NCI-H1105 (cell line): ENCODE results near the gene PDPK1.
A peak's percentile ranks its signal among the peaks of the same experiment; 100 is the strongest.
"Not testable (repeated sequence)": the region's sequence is repeated elsewhere in the genome, so short reads cannot be mapped to it uniquely, and the experiment has no call there.

Source experiments
- DNase-seq: peaks from one replicate; lab custom pipeline; 2025; lab: John Stamatoyannopoulos, UW

The PDPK1 gene

DNA sequence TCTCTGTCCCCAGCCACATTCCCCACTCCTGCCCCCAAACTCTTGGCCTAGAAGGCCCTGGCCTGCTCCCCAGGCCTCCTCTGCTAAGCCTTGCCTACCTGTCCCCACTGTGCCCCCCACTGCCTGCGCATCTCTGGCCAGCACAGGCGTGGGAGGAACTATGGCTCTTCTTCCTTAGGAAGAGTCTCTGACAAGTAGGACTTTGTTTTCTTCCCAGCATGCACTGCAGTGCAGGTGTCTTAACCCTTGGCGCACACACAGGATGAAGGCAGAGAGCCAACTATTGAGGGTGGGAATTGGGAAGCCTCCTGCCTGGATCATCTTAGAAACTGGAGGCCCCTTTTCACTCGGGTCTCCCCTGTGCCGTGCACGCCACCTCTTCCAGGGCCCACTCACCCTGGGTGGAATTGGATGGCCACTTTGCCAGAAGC is 14.0 kb upstream of the PDPK1 start:
- DNase-seq = no peak

DNA sequence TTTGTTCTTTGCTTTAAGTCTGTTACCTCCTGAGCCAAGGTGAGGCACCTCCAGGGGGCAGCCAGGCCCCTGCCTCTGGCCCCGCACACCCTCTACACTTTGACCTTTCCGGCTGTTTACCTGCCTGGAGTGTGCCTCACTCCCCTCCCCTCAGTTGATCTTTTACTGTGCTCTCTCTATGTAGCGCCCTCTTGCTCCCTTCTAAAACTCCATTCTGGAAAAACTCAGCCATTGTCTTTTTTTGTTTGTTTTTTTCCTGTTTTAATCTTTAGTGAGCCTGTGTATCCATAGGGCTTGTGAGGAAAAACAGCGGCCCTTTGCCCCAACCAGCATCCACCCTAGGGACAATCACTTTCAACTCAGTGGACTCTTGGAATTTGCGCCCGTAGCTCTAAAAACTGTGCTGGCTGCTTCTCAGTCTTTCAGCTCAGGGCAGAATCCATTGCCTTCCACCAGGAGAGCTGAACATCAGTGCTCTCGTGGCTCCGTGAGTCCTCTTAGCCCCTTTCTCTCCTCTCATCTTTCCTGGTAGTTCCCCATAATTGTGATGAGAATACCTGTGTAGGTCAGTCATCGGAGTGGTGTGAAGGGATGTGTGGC is 13.4 kb upstream of the PDPK1 start:
- no peak for DNase-seq

DNA sequence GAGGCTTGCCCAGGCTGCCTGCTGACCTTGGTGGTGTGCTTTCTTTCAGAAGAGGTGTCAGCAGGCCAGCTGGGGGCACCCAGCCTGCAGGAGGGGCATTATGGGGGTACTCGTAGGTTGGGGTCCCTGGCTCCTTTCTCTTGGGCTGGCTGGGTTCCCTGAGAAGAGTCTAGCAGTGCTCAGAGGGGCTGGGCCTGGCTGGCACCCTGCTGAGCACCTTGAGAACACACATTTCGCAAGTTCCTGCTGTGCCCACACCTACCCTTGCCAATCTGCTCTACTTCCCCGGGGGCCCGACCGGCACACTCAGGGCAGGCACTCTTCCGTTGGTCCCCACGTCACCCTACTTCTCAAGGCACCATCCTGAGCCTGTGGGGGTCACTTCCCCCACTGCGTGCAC is 11.7 kb upstream of the PDPK1 start:
- DNase-seq = no peak

DNA sequence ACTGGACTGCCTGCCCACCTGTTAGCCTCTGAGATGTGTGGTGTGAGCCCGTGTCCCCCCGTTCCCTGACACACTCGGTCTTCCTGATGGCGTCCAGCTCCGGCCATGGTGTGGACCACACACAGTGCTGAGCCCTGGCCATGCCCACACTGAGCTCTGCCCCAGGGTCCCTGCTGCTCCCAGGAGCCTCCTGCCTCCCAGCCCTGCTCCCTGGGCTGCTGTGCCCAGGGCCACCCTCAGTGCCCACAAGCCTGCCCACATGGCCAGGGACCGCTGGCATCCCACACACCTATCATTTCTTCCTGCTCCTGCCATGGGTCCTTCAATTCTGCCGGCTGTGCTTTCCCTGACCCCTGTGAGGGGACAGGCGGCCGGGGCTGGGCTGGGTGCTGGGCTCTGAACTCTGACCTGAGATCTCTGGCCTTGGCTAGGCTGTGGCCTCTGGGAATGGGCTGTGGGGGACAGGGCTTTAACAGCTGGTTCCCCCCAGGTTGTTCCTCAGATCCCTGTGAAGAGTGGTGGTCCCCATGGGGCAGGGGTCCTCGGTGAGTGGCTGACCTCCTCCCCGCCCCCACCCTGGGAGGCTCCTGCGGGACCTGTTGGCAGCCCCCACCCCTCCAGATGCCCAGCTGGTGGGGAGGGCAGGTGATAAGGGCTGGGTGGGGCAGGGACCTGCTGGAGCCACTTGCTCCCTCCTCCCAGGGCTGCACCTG is 10.6 kb upstream of the PDPK1 start:
- no peak for DNase-seq

DNA sequence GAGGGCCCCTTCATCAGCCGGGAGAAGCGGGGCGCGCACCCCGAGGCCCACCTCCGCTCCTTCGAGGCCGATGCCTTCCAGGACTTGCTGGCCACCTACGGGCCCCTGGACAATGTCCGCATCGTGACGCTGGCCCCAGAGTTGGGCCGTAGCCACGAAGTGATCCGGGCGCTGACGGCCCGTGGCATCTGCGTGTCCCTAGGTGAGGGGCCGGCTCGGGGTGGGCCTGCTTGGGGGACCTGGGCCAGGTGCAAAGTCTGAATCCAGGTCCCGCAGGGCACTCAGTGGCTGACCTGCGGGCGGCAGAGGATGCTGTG is 10.1 kb upstream of the PDPK1 start:
- DNase-seq = no peak

DNA sequence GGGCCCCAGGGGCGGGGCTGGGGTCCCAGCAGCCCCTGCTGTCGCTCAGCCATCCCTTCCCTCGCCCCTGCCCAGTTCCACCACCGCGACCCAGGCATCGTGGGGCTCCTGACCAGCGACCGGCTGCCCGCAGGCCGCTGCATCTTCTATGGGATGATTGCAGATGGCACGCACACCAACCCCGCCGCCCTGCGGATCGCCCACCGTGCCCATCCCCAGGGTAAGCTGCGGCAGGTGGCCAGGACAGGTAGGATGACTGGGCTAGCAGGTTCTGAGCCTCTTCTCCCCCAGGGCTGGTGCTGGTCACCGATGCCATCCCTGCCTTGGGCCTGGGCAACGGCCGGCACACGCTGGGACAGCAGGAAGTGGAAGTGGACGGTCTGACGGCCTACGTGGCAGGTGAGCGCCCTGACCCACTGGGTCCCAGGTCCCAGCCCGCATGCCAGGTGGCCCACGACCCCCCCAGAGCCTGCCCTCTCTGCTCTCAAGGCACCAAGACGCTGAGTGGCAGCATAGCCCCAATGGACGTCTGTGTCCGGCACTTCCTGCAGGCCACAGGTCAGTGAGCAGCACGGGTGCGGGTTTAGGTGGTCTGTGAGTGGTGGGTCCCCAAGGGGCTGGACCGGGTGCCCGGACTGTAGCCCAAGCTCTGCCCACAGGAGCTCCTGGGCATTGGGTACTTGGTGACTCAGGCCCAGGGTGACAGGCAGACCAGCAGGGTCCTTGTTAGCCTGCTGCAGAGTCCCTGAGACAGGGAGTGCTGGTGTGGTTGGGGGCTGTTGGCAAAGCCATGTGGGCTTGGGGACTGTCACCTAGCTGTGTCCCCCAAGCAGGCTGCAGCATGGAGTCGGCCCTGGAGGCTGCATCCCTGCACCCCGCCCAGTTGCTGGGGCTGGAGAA is 9.4 kb upstream of the PDPK1 start:
- no peak for DNase-seq

DNA sequence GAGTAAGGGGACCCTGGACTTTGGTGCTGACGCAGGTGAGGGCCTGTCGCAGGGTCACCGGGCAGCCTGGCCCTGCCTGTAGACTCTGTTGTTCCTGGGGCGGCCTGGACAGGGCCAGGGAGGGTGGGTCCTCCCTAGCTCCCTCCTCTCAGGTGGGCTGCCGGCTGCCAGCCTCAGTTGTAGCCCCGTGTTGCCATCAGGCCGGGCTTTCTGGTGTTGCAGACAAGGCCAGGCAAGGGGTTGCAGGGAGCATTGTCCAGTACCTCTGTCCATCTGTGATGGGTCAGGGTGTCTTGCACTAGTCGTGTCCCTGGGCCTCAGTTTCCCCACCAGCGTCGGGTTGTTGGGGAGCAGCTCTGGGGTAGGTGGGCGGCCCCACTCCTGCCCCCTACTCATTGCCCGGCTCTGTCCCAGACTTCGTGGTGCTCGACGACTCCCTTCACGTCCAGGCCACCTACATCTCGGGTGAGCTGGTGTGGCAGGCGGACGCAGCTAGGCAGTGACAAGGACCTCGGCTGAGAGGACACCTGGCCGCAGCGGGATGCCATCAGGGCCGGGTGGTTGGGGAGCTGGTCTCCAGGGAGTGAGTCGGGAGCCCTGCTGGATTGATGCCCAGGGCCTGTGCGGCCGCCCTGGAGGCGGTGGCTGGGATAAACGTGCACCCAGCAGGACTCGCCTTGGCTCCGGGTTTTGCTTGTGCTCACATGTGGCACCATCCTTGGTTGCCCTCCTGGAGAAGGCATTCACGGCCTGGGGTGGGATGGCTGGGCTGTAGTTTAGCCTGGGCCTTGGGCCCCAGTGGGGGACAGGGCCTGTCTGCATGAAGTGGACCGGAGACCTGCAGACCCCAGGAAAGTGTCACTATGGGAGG is 8.5 kb upstream of the PDPK1 start:
- DNase-seq = no peak

DNA sequence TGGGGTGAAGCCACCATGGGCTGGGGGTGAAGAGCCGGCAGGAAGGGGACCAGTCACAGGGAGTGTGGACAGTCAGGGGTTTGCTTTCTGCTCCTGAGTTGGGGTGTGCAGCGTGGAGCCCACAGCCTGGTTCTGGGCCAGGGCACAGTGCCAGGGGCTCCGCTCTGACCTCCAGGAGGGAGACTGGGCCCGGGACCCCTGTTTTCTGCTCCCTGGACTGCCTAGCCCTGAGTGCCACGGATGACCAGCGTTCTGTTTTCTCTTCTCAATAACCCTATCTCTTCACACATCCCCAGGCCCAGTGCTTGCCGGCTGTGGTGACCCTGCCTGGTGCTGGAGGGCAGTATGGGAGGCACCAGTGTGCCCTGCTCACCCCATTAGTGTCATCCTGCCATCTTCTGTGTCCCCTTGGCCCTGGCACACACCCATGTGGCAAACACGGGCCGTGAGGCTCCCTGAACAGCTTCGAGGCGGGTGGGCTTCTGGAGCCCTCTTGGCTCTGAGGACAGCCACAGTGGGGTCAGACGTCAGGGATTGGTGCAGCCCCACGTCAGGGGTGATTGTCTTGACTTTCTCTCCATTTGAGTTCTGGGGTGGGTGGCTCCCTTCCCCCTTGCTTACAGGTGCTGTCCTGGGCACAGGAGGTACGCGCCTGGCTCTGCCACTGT is 7.7 kb upstream of the PDPK1 start:
- no peak for DNase-seq

DNA sequence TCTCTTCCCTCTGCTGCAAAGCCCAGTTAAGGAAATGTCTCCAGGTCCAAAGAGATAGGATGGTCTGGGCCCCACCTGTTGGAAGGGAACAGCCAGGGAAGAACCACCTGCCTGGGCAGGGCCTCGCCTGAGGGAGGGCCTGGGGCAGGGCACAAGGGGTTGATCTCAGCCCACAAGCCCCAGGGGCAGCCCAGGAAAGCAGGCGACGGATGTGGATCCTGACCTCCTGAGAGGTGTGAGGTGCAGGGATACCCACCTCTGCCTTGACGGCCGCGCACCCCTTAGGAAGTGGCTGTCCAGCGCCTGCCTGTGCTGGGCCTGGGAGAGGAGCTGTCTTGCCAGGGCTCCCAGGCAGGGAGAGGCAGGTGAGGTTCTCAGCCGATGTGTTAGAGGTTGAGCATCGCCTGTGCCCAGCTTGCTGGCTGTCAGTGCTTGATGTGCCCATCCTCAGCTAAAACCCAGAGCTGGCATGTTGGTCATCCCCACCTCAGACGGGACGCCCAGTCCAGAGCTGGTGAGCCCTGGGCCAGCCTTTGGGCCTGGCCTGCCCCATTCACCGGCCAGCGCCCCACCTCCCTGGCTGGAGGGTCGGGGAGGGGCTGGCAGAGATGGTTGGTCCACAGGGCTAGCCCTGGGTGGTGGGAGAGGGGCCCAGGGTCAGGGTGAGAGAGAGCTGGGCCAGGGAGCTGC is 7.0 kb upstream of the PDPK1 start:
- no peak for DNase-seq

DNA sequence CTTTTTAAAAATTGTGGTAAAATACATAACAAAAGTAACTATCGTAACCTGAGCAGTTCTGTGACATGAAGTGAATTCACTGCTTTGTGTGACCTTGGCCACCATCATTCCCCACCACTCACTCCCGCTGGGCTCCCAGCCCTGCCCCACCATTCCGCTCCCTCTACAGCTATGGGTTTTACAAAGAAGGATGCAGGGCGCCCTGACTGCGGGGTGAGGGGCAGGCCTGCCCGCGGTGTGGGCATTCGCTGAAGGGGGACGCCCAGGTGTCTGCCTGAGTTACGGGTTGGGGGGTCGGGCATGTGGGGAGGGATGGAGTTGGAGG is 6.5 kb upstream of the PDPK1 start, which contains the start of gene CEMP1:
Gene CEMP1 (minus strand): TSS at position 38 of the 325 bp plus-strand sequence. CDS start 335 bp downstream, outside the sequence.
- no peak for DNase-seq

DNA sequence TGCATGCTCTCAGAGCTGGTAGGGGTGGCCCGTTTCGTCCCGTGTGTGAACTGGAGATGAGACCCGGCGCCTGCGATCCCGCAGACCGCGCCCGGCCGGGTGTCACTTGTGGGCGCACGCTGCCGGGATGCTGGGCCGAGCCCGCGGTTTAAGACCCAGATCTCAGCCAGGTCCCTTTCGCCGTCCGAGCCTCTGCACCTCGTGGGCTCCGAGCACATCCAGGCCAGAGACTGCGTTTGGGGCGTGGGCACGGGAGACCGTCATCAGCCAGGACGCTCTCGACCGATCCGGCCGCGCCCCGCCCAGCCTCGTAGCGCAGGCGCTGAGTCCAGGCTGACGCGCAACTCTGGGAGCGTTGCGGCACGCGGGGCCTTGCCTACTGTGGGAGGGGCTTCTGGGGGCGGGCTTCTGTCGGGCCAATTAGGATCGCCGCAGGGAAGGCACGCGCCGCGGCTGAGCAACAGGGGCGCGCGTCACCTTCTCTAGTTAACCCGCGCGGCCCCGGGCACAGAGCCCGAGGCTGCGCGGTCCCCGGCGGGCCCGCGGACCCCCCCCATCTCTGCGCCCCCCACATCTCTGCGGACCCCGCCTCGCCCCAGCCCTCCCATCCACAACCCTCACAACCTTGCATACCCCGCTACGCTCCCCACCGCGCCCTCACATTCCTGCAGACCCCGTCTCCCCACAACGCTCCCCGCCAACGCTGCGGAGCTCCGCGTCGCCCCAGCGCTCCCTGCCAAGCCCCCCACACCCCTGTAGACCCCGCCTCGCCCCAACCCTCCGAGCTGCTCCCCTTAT is 5.9 kb upstream of the PDPK1 start:
- DNase-seq = peak; percentile 82

DNA sequence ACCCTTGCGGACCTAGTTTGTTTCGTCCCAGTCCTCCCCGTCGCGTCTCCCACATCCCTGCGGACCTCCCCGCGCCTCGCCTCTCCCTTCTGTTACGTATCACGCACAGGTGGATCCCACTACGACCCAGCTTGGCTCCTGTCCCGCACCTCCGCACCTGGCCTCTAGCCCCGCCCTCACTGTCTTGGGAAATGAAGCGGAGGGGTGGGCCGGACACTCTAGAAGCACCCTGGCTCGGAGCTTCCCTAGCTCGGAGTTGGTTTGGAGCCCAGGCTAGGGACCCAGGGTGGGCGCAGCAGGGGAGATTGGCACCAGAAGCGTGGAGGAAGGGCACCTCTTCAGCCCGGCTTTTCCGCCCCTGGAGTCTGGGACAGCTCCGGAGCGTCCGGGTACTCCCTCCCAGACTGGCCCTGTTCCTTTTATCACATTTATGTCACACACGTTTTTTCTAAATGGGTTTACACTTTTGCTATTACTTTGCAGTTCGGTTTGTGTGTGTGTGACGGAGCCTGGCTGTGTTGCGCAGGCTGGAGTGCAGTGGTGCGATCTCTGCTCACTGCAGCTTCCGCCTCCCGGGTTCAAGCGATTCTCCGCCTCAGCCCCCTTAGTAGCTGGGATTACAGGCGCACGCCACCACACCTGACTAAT is 5.2 kb upstream of the PDPK1 start:
- peak; percentile 35 for DNase-seq

DNA sequence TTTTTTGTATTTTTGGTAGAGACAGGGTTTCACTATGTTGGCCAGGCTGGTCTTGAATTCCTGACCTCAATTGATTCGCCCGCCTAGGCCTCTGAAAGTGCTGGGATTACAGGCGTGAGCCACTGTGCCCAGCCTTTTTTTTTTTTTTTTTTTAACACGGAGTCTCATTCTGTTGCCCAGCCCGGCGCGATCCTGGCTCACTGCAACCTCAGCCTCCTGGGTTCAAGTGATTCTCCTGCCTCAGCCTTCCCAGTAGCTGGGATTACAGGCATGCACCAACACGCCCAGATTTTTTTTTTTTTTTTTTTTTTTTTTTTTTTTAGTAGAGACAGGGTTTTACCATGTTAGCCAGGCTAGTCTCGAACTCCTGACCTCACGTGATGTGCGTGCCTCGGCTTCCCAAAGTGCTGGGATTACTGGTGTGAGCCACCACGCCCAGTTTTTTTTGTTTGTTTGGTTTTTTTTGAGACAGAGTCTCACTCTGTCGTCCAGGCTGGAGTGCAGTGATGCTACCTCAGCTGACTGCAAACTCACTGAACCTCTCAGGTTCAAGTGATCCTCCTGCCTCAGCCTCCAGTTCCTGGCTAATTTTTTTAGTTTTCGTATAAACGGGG is 4.6 kb upstream of the PDPK1 start:
- DNase-seq = not testable (repeated sequence)

DNA sequence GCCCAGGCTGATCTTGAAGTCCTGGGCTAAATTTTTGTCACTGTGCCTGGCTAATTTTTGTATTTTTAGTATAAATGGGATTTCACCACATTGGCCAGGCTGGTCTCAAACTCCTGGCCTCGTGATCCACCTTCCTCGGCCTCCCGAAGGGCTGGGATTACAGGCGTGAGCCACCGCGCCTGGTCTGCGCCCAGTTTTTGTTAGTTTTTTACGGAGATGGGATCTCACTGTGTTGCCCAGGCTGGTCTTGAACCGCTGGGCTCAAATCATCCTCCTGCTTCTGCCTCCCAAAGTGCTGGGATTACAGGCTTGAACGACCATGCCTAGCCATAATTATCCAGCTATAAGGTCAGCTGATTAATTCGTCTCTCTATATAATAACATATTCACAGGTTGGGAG is 3.9 kb upstream of the PDPK1 start:
- no peak for DNase-seq

DNA sequence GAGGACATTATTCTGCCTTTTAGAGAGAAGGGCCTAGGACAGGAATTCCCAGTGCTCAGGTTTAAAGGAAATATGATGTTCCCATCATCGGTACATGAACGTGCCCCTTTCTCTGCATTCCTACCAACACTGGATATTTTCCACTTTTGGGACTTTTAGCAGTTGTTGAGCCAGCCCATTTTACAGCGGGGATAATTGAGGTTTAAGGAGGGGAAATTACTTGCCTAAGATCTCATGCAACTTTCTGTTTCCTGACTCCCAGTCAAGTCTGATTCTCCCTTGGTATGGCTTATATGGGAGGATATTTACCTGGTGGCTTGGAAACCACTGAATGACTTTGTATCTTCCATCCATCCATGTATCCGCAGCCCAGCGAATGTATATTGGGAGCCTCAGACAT is 3.5 kb upstream of the PDPK1 start:
- not testable (repeated sequence) for DNase-seq

DNA sequence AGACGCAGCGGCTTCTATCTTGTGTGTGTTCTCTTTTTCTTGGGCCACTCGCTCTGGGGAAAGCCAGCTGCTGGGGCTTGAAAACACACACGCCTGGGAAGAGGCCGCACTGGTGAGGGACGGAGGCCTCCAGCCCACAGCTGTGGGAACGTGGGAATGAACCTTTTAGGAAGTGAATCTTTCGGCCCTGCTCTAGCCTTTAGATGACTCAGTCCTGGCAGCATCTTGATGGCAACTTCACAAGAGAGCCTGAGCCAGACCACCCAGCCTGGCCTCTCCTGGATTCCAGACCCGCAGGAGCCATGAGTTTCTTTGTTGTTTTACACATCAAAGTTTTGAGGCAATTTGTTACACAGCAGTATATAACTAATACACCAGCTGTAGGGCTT is 2.2 kb upstream of the PDPK1 start:
- no peak for DNase-seq

DNA sequence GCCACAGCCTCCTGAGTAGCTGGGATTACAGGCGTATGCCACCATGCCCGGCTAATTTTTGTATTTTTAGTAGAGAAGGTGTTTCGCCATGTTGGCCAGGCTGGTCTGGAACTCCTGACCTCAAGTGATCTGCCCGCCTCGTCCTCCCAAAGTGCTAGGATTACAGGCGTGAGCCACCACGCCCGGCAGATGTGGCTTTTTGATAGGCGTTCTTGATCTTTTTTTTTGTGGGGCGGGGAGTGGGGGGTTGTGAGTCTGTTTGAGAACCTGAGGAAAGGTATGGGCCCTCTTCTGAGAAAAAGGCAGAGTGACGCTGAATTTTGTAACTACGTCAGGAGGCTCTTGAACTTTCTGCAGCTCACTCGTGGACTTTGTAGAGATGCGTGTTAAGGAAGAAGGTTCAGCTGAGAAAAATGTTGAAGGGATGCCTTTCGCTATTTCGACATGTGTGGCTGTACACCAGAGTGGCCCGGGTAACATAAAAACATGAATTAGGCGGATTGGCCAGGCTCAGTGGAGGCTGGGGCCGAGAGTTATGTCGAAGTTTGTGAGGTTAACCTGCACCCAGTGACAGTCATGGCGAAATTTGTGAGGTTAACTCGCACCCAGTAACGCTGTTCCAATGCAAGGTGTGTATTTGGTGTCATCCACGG is 1.5 kb downstream of the PDPK1 start:
- DNase-seq = not testable (repeated sequence)

DNA sequence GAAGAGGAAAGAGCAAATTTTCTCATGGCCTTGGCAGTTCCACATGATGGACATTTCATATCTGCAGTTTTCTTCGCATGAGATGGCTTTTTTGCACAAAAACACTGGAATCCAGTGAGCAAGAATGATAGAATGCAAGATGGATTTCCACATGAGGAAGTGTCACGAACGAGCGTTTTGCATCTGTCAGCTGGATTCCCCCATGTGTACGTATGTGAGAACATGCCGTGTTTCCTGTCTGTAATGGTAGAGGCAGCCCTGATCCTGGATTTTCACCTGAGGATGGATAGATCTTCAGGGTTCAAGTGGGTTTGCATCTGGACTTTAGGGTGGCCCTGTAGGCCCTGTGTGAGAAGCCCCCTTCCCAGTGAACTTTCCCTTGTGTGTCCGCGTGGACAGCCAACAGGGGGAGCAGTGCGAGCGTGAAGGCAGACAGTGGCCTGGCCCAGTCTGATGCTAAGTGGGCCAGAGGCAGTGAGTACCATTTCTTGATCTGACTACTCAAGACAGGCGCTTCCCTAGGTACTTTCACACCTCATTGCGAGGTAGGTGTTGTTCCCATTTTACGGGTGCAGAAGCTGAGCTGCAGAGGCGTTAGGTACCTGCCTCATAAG is 2.1 kb downstream of the PDPK1 start:
- DNase-seq = not testable (repeated sequence)
